Measurements from ENCODE around the gene C3orf20.

DNA sequence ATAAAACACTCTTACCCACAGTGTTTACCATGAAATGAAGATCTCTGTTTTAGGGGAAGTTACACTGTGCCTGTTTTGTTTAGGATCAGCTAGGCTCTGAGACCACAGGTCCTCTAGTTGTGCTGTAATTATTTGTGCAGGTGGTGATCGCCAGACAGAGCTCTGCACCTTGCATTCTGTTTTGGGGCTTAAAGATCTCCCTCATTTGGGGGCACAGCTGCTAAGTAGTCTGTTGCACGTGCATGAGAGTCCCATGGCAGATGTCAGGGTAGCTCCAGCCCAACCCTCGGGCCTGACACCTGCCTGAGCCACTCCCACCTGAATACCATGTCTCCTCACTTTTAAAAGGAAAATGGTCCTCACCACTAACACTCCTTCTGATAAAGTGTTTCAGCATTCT lies 12.4 kb downstream of the C3orf20 start:
- no peak for TF ChIP-seq ZNF274 (IDR thresholded peaks at IDR 0.05; ENCODE audit: low read depth, low read length)
- TF ChIP-seq YY1 (IDR thresholded peaks at IDR 0.05; ENCODE audit: insufficient read depth, insufficient read length), result no peak
- TF ChIP-seq SUZ12 (IDR thresholded peaks at IDR 0.05; ENCODE audit: extremely low read depth, insufficient read depth, insufficient read length), result no peak
